B cell (primary cell): ENCODE measurements around the gene TEX52. TPM values are rescaled to one million over a fixed set of nuclear protein-coding genes. Genes with fewer than 3 reads are reported as not detected.

Source experiments
- ATAC-seq: fragments of 200-7000 bp; cut with Tn5 transposase; one replicate; pipeline ENCODE4 v1.10.0; 2021; ENCODE audit warnings: low read depth, mild to moderate bottlenecking, moderate number of reproducible peaks, moderate library complexity
- CTCF ChIA-PET: fragments of 350-600 bp; sonication (Branson Sonifier 250); formaldehyde crosslinking; loops from one replicate; lab custom pipeline; 2021; ENCODE audit warnings: antibody characterized with exemption, inconsistent platforms; lab: Charles Lee
- POLR2A ChIA-PET: fragments of 350-600 bp; sonication (Branson Sonifier 250); formaldehyde crosslinking; loops from one replicate; lab custom pipeline; 2021; ENCODE audit warnings: antibody characterized with exemption; lab: Charles Lee
- DNase-seq: peaks from one replicate; pipeline ENCODE4 v3.0.0; 2013
- H2AFZ ChIP-seq: 2 replicates; pipeline ENCODE4 v1.6.1; 2012; ENCODE audit warnings: mild to moderate bottlenecking, low read depth, low read length; ENCODE audit not compliant: insufficient read depth, poor library complexity, severe bottlenecking
- H3K27ac ChIP-seq, 2 donors: 1 replicate in 1 of 2; 2 replicates in 1 of 2; pipeline ENCODE4 v1.5.1; 2012 to 2013; ENCODE audit warnings: low read length in 2 of 2, mild to moderate bottlenecking in 2 of 2, moderate library complexity in 1 of 2
- H3K27me3 ChIP-seq, 4 experiments: fragments of 200-600 bp in 1 of 4; sonication (generic) in 1 of 4; replicated peaks in 1 of 4; 1 replicate in 2 of 4; 2 replicates in 2 of 4; pipeline versions ENCODE4 v1.6.1 to v1.7.0; 2013 to 2016; ENCODE audit warnings: low read length in 3 of 4, mild to moderate bottlenecking in 2 of 4, mixed read lengths in 1 of 4, moderate library complexity in 1 of 4; ENCODE audit not compliant: insufficient read depth in 4 of 4, control insufficient read depth in 3 of 4; ENCODE audit errors: control extremely low read depth in 1 of 4
- H3K36me3 ChIP-seq, 2 experiments: replicated peaks in 1 of 2; 1 replicate in 1 of 2; 2 replicates in 1 of 2; pipeline versions ENCODE4 v1.6.1 to v1.7.1; 2013; ENCODE audit warnings: low read length in 1 of 2; ENCODE audit not compliant: insufficient read depth in 2 of 2, control insufficient read depth in 1 of 2; ENCODE audit errors: control extremely low read depth in 1 of 2, extremely low read depth in 1 of 2
- H3K4me1 ChIP-seq, 2 donors: fragments of 200-600 bp in 1 of 2; sonication (generic) in 1 of 2; 1 replicate in 1 of 2; 2 replicates in 1 of 2; pipeline versions ENCODE4 v1.5.1 to v1.6.1; 2013 to 2017; ENCODE audit warnings: low read length in 2 of 2; ENCODE audit not compliant: control insufficient read depth in 2 of 2, insufficient read depth in 2 of 2
- H3K4me2 ChIP-seq: replicated peaks from 2 replicates; pipeline ENCODE3; 2012; ENCODE audit warnings: mild to moderate bottlenecking, low read depth, low read length; ENCODE audit not compliant: poor library complexity, severe bottlenecking
- H3K4me3 ChIP-seq, 5 experiments: fragments of 200-600 bp in 1 of 5; sonication (generic) in 1 of 5; 1 replicate in 3 of 5; 2 replicates in 2 of 5; pipeline versions ENCODE4 v1.5.1 to v1.7.0; 2011 to 2016; ENCODE audit warnings: low read length in 4 of 5, mild to moderate bottlenecking in 4 of 5, low read depth in 2 of 5, control low read depth in 1 of 5, moderate library complexity in 1 of 5; ENCODE audit not compliant: insufficient read depth in 1 of 5; ENCODE audit errors: control extremely low read depth in 1 of 5, extremely low read depth in 1 of 5
- H3K79me2 ChIP-seq: fragments of 200-600 bp; sonication (generic); one replicate; pipeline ENCODE4 v1.6.0; 2016; ENCODE audit warnings: low read length; ENCODE audit not compliant: control insufficient read depth, insufficient read depth
- H3K9ac ChIP-seq: fragments of 200-600 bp; sonication (generic); 2 replicates; pipeline ENCODE4 v1.6.1; 2017; ENCODE audit warnings: mild to moderate bottlenecking, low read length, moderate library complexity
- H3K9me3 ChIP-seq, 3 donors: one replicate each; pipeline versions ENCODE4 v1.6.1 to v1.7.1; 2013; ENCODE audit warnings: low read length in 2 of 3; ENCODE audit not compliant: control insufficient read depth in 2 of 3, insufficient read depth in 1 of 3; ENCODE audit errors: control extremely low read depth in 1 of 3
- H4K20me1 ChIP-seq: 2 replicates; pipeline ENCODE4 v1.6.0; 2012; ENCODE audit warnings: mild to moderate bottlenecking, low read length; ENCODE audit not compliant: insufficient read depth, control insufficient read depth, poor library complexity, severe bottlenecking
- H3K27ac Mint-ChIP-seq: one replicate; pipeline ENCODE4 v1.8.0; 2021; ENCODE audit warnings: mixed read lengths
- H3K27me3 Mint-ChIP-seq: one replicate; pipeline ENCODE4 v1.8.0; 2021; ENCODE audit warnings: mixed read lengths
- H3K4me1 Mint-ChIP-seq: one replicate; pipeline ENCODE4 v1.8.0; 2021; ENCODE audit warnings: mixed read lengths
- H3K4me3 Mint-ChIP-seq: one replicate; pipeline ENCODE4 v1.8.0; 2021; ENCODE audit warnings: mixed read lengths
- H3K9me3 Mint-ChIP-seq: one replicate; pipeline ENCODE4 v1.8.0; 2022; ENCODE audit warnings: mixed read lengths; ENCODE audit not compliant: insufficient read depth
- CTCF ChIP-seq: fragments of 200-600 bp; IDR thresholded peaks from one replicate; pipeline ENCODE4 v1.8.0; 2022; ENCODE audit warnings: antibody characterized with exemption, mild to moderate bottlenecking
- EZH2 ChIP-seq: IDR thresholded peaks from 2 replicates; pipeline ENCODE4 v1.6.1; 2012; ENCODE audit warnings: borderline replicate concordance, low read depth, mild to moderate bottlenecking, moderate library complexity, low read length; ENCODE audit not compliant: insufficient read depth, poor library complexity, severe bottlenecking
- WGBS: methylation state at CpG from one replicate; pipeline ENCODE4 v1.1.5; 2013; ENCODE audit warnings: missing lambda C conversion rate; ENCODE audit not compliant: insufficient coverage; 5-methylcytosine and 5-hydroxymethylcytosine counted together
- intact Hi-C: fragments of 100-400 bp; cut with micrococcal nuclease; formaldehyde crosslinking; loops from one replicate; pipeline ENCODE4 v1.10.0; 2022
- polyA plus RNA-seq: library from polyadenylated mRNA; depleted of rRNA; stranded (reverse); fragments of >200 nt; gene quantifications from 2 replicates; pipeline ENCODE4 v1.2.3, GENCODE V29; 2012
- total RNA-seq, 2 donors: library from RNA; stranded (reverse); fragments of 120-200 nt in 1 of 2; gene quantifications; 1 replicate in 1 of 2; 2 replicates in 1 of 2; pipeline versions ENCODE4 v1.2.3 to v1.2.4, GENCODE V29; 2013 to 2022

TEX52 gene
- total and polyA plus RNA-seq, 2 donors (not counting 1 experiment from before 2014, with no cell fraction given), result not detected

- DNase-seq (no peak), ATAC-seq (no peak)
- WGBS, result 97% methylated on average over 8 of the region's 12 CpGs
- Histone ChIP-seq H4K20me1 (no peaks in the 10 kb centered on the region), H3K36me3 (no peaks in the 10 kb centered on the region), H3K27me3 (no peaks in the 10 kb centered on the region), H3K79me2 (peaks cover 21% of the 10 kb centered on the region), H3K27ac (no peak overlapping the region), H3K9ac (no peak overlapping the region), H3K4me2 (no peak overlapping the region), H3K4me3 (no peak overlapping the region), H2AFZ (no peak overlapping the region), H3K9me3 (no peaks in the 10 kb centered on the region), H3K4me1 (peaks cover 5 to 12% of the 10 kb centered on the region in 2 donors)
- Mint-ChIP-seq H3K4me3 (no peak overlapping the region), H3K27me3 (no peaks in the 10 kb centered on the region), H3K9me3 (no peaks in the 10 kb centered on the region), H3K4me1 (peaks cover 24% of the 10 kb centered on the region), H3K27ac (no peak overlapping the region)
- intact Hi-C loops, result loop anchor here (5.0 kb wide), 3 partner anchors 200 to 1430 kb away; partner anchors contain the start of genes CRACR2A and TIGAR
- ChIA-PET POLR2A (no interaction called here), CTCF (no interaction called here)
- TF ChIP-seq CTCF, result no peak
- TF ChIP-seq EZH2, result no peak
These were observed 35.4 kb upstream of the TEX52 start for GRCh38 chr12:2892246-2892645.

- no peak for TF ChIP-seq CTCF
- no peak for TF ChIP-seq EZH2
These were observed 34.6 kb upstream of the TEX52 start for GRCh38 chr12:2891240-2892053.

More at GRCh38 chr12:2891240-2892053, 34.6 kb upstream of the TEX52 start:
- Mint-ChIP-seq H3K9me3 (no peaks in the 10 kb centered on the region), H3K27me3 (no peaks in the 10 kb centered on the region), H3K4me1 (peaks cover 24% of the 10 kb centered on the region), H3K4me3 (peak overlapping the region; percentile 94), H3K27ac (peak overlapping the region; percentile 78)
- H4K20me1 ChIP-seq, result no peaks in the 10 kb centered on the region
- intact Hi-C loops, result loop anchor here (2.0 to 5.0 kb wide), 4 partner anchors 53 to 1431 kb away; partner anchors contain the start of genes CRACR2A and TIGAR
- no peaks in the 10 kb centered on the region for H3K36me3 ChIP-seq
- peaks cover 5 to 12% of the 10 kb centered on the region in 2 donors for H3K4me1 ChIP-seq
- H3K27ac ChIP-seq, result peak overlapping the region; percentile 56 to 89
- H3K4me2 ChIP-seq, result peak overlapping the region; percentile 95
- POLR2A ChIA-PET, result no interaction called here
- DNase-seq, result no peak
- peak; percentile 4 for ATAC-seq
- WGBS, result 24% methylated on average over 35 of the region's 42 CpGs
- H3K27me3 ChIP-seq, result no peaks in the 10 kb centered on the region
- peak overlapping the region; percentile 94 for H2AFZ ChIP-seq
- H3K9ac ChIP-seq, result peak overlapping the region; percentile 90
- no peaks in the 10 kb centered on the region for H3K9me3 ChIP-seq
- H3K4me3 ChIP-seq, result peak overlapping the region; percentile 65 to 99 (median 85)
- CTCF ChIA-PET, result interaction anchor here (0.8 to 1.7 kb wide), 2 partner anchors 78 to 107 kb away, joined by 3 to 6 read pairs; partner anchors contain the start of gene ITFG2
- peaks cover 21% of the 10 kb centered on the region for H3K79me2 ChIP-seq
